Measurements from ENCODE around the gene CDH26. TPM values are rescaled to one million over a fixed set of nuclear protein-coding genes. Genes with fewer than 3 reads are reported as not detected.
A peak's percentile ranks its signal among the peaks of the same experiment; 100 is the strongest.

Gene CDH26
- total and polyA plus RNA-seq, 2 of the 13 experiments (the other 11 are each of a cell fraction or from before 2014, with no cell fraction given) = 0.40 to 1.1 TPM

DNA sequence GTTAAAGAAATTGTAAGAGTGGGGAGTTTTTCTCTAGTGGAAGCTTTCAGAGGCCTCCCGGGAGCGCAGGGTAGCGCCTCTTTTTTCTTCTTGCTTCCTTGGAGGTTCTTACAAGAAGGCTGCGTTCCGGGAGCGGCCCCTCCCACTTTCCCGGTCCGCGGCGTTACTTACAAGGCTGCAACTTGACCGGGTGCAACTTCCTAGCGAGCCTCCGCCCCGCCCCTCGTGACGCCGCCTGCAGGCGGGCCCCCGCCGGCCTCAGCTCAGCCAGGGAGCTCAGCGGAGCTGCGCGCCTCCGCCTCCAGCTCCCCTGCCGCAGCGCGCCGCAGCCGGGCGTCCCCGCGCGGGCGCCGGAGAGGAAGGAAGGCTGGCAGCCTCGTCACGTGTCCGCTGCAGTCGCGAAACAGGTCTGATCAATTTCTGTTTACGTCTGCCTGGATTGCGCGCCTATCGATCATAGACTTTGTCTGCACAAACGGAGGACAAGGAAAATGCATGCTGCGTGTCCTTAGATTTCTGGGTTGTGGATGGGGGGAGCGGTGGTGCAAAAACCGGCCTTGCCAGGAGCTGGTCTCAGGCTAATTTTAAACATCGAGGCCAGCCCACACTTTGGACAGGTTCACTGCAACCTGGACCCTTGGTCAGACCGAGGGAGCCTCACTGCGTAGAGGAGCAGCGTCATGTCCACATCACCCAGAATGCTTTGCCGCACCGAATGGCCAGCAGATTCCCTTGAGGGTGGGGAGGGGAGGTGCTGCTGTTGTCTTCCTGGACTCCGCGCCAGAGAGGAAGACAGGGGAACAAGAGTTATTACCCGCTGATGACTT, 17.9 kb upstream of the CDH26 start, which contains the start of the genes FAM217B and PPP1R3D (continued):
- TF ChIP-seq ZNF224 (CRISPR knock-in tag; IDR thresholded peaks at IDR 0.05) (no peak), GTF2F1 (IDR thresholded peaks at IDR 0.05; ENCODE audit: low read length) (peak; percentile 60; the same call in 1 of the 2 replicates), CHCHD3 (CRISPR knock-in tag; IDR thresholded peaks at IDR 0.05) (peak; percentile 95), GATA4 (IDR thresholded peaks at IDR 0.05; ENCODE audit: borderline replicate concordance, low read depth) (peak; percentile 73; the same call in 1 of the 2 replicates), ZKSCAN5 (CRISPR knock-in tag; IDR thresholded peaks at IDR 0.05) (no peak), KAT2B (IDR thresholded peaks at IDR 0.05; ENCODE audit: borderline replicate concordance, low read depth, low read length) (peak; percentile 11; the same call in 1 of the 2 replicates), FOXP4 (CRISPR knock-in tag; IDR thresholded peaks at IDR 0.05) (peak; percentile 57), TBX3 (IDR thresholded peaks at IDR 0.05; ENCODE audit: borderline replicate concordance) (peak; percentile 26; the same call in 1 of the 2 replicates), IRF1 (CRISPR knock-in tag; IDR thresholded peaks at IDR 0.05; ENCODE audit: low read depth) (peak; percentile 68; the same call in 1 of the 2 replicates)
- TF ChIP-seq, protein P1, sequence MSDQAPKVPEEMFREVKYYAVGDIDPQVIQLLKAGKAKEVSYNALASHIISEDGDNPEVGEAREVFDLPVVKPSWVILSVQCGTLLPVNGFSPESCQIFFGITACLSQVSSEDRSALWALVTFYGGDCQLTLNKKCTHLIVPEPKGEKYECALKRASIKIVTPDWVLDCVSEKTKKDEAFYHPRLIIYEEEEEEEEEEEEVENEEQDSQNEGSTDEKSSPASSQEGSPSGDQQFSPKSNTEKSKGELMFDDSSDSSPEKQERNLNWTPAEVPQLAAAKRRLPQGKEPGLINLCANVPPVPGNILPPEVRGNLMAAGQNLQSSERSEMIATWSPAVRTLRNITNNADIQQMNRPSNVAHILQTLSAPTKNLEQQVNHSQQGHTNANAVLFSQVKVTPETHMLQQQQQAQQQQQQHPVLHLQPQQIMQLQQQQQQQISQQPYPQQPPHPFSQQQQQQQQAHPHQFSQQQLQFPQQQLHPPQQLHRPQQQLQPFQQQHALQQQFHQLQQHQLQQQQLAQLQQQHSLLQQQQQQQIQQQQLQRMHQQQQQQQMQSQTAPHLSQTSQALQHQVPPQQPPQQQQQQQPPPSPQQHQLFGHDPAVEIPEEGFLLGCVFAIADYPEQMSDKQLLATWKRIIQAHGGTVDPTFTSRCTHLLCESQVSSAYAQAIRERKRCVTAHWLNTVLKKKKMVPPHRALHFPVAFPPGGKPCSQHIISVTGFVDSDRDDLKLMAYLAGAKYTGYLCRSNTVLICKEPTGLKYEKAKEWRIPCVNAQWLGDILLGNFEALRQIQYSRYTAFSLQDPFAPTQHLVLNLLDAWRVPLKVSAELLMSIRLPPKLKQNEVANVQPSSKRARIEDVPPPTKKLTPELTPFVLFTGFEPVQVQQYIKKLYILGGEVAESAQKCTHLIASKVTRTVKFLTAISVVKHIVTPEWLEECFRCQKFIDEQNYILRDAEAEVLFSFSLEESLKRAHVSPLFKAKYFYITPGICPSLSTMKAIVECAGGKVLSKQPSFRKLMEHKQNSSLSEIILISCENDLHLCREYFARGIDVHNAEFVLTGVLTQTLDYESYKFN (CRISPR knock-in tag; conservative IDR thresholded peaks at IDR 0.05) = peak; percentile 64
- TF ChIP-seq, protein P2, sequence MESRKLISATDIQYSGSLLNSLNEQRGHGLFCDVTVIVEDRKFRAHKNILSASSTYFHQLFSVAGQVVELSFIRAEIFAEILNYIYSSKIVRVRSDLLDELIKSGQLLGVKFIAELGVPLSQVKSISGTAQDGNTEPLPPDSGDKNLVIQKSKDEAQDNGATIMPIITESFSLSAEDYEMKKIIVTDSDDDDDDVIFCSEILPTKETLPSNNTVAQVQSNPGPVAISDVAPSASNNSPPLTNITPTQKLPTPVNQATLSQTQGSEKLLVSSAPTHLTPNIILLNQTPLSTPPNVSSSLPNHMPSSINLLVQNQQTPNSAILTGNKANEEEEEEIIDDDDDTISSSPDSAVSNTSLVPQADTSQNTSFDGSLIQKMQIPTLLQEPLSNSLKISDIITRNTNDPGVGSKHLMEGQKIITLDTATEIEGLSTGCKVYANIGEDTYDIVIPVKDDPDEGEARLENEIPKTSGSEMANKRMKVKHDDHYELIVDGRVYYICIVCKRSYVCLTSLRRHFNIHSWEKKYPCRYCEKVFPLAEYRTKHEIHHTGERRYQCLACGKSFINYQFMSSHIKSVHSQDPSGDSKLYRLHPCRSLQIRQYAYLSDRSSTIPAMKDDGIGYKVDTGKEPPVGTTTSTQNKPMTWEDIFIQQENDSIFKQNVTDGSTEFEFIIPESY (CRISPR knock-in tag; IDR thresholded peaks at IDR 0.05) = 0 out of 2 replicates have a peak, but pooled peaks have one; percentile 15
- TF ChIP-seq, protein P3, sequence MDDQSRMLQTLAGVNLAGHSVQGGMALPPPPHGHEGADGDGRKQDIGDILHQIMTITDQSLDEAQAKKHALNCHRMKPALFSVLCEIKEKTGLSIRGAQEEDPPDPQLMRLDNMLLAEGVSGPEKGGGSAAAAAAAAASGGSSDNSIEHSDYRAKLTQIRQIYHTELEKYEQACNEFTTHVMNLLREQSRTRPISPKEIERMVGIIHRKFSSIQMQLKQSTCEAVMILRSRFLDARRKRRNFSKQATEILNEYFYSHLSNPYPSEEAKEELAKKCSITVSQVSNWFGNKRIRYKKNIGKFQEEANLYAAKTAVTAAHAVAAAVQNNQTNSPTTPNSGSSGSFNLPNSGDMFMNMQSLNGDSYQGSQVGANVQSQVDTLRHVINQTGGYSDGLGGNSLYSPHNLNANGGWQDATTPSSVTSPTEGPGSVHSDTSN (CRISPR knock-in tag; IDR thresholded peaks at IDR 0.05; ENCODE audit: borderline replicate concordance) = no peak
- TF ChIP-seq, protein P4, sequence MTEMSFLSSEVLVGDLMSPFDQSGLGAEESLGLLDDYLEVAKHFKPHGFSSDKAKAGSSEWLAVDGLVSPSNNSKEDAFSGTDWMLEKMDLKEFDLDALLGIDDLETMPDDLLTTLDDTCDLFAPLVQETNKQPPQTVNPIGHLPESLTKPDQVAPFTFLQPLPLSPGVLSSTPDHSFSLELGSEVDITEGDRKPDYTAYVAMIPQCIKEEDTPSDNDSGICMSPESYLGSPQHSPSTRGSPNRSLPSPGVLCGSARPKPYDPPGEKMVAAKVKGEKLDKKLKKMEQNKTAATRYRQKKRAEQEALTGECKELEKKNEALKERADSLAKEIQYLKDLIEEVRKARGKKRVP (CRISPR knock-in tag; IDR thresholded peaks at IDR 0.05) = peak in 1 of 2 experiments; percentile 40; a peak in 1 of 4 replicates

All from HepG2 (cell line).